ENCODE measurements around the gene CPEB4. TPM values are rescaled to one million over a fixed set of nuclear protein-coding genes. Genes with fewer than 3 reads are reported as not detected.

The CPEB4 gene
- total RNA-seq, 1 experiment from 2014 or later: 27.7 TPM

DNA sequence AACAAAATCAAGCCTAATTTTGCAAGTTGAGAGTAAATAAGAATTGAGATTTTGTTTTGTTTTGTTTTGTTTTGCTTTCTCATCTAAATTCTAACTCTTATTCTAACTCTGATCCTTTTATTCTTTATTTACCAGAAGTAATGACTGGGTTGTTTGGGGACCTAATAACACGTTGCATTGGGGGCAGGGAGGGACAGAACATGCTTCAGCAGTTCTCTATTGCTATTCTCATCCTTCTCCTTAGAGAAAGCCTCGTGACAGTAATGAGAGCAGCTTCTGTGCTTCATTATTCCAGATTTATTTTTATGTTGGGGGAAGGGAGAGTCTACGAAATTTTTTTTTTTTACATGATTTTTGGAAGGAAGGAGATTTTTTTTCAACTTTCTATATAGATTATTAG lies 21.1 kb downstream of the CPEB4 start:
- POLR2A ChIA-PET: no interaction called here
- no peaks in the 10 kb centered on the region for H3K27me3 ChIP-seq (ENCODE audit: control insufficient read depth, insufficient read depth, low read length)
- DNase-seq (ENCODE audit: low read depth, low spot score) (no peak), ATAC-seq (no peak)
- H3K4me3 ChIP-seq (ENCODE audit: low read depth in 2 of 2, low read length in 2 of 2): no peak overlapping the region
- no peaks in the 10 kb centered on the region for H3K9me3 ChIP-seq (ENCODE audit: control insufficient read depth, insufficient read depth, low read depth, low read length)
- intact Hi-C loops (cut with micrococcal nuclease; ENCODE audit: unreplicated experiment): no loop called here
- no TSS peak for BruUV-seq (replicated peaks)
- H3K27ac ChIP-seq (ENCODE audit: low read length): no peak overlapping the region
- H3K4me1 ChIP-seq (ENCODE audit: control insufficient read depth, insufficient read depth, low read length): no peaks in the 10 kb centered on the region
- in situ Hi-C loops (cut with HindIII; ENCODE audit: low pct_unique_long_range_greater_than_20kb, low sequenced_read_pairs): no loop called here
- no peaks in the 10 kb centered on the region for H3K36me3 ChIP-seq (ENCODE audit: control insufficient read depth, insufficient read depth, low read length)
- CTCF ChIA-PET: no interaction called here
- TF ChIP-seq, protein P1, sequence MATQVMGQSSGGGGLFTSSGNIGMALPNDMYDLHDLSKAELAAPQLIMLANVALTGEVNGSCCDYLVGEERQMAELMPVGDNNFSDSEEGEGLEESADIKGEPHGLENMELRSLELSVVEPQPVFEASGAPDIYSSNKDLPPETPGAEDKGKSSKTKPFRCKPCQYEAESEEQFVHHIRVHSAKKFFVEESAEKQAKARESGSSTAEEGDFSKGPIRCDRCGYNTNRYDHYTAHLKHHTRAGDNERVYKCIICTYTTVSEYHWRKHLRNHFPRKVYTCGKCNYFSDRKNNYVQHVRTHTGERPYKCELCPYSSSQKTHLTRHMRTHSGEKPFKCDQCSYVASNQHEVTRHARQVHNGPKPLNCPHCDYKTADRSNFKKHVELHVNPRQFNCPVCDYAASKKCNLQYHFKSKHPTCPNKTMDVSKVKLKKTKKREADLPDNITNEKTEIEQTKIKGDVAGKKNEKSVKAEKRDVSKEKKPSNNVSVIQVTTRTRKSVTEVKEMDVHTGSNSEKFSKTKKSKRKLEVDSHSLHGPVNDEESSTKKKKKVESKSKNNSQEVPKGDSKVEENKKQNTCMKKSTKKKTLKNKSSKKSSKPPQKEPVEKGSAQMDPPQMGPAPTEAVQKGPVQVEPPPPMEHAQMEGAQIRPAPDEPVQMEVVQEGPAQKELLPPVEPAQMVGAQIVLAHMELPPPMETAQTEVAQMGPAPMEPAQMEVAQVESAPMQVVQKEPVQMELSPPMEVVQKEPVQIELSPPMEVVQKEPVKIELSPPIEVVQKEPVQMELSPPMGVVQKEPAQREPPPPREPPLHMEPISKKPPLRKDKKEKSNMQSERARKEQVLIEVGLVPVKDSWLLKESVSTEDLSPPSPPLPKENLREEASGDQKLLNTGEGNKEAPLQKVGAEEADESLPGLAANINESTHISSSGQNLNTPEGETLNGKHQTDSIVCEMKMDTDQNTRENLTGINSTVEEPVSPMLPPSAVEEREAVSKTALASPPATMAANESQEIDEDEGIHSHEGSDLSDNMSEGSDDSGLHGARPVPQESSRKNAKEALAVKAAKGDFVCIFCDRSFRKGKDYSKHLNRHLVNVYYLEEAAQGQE (IDR thresholded peaks at IDR 0.05; ENCODE audit: insufficient read depth in 1 of 2, low read depth in 2 of 2, low read length in 1 of 2): no peak
- TF ChIP-seq SIN3A (IDR thresholded peaks at IDR 0.05; ENCODE audit: borderline replicate concordance, insufficient read depth, low read depth, low read length) (no peak), TCF7L2 (IDR thresholded peaks at IDR 0.05; ENCODE audit: low read depth, low read length) (no peak), POLR2AphosphoS5 (IDR thresholded peaks at IDR 0.05; ENCODE audit: low read depth, low read length) (no peak)
- TF ChIP-seq, protein P2, sequence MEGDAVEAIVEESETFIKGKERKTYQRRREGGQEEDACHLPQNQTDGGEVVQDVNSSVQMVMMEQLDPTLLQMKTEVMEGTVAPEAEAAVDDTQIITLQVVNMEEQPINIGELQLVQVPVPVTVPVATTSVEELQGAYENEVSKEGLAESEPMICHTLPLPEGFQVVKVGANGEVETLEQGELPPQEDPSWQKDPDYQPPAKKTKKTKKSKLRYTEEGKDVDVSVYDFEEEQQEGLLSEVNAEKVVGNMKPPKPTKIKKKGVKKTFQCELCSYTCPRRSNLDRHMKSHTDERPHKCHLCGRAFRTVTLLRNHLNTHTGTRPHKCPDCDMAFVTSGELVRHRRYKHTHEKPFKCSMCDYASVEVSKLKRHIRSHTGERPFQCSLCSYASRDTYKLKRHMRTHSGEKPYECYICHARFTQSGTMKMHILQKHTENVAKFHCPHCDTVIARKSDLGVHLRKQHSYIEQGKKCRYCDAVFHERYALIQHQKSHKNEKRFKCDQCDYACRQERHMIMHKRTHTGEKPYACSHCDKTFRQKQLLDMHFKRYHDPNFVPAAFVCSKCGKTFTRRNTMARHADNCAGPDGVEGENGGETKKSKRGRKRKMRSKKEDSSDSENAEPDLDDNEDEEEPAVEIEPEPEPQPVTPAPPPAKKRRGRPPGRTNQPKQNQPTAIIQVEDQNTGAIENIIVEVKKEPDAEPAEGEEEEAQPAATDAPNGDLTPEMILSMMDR (IDR thresholded peaks at IDR 0.05): no peak

DNA sequence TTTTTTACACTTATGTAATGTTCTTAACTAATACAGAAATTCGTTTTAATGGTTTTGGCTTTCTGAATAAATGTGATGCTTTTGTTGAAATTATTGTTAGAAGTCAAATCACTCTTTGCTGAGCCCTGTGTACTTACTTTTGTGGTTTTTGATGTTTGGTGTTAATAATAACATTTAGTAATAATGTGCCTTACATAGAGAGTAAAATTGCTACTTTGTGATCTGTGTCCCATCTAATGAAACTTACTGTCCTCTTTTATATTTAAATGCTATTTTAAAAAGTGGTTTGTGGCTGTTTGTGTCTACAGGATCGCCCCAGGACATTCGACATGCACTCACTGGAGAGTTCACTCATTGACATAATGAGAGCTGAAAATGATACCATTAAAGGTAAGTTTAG lies 22.1 kb downstream of the CPEB4 start:
- Histone ChIP-seq H3K27ac (ENCODE audit: low read length) (no peak overlapping the region), H3K4me1 (ENCODE audit: control insufficient read depth, insufficient read depth, low read length) (no peaks in the 10 kb centered on the region), H3K27me3 (ENCODE audit: control insufficient read depth, insufficient read depth, low read length) (no peaks in the 10 kb centered on the region), H3K4me3 (ENCODE audit: low read depth in 2 of 2, low read length in 2 of 2) (no peak overlapping the region), H3K9me3 (ENCODE audit: control insufficient read depth, insufficient read depth, low read depth, low read length) (no peaks in the 10 kb centered on the region), H3K36me3 (ENCODE audit: control insufficient read depth, insufficient read depth, low read length) (no peaks in the 10 kb centered on the region)
- ChIA-PET POLR2A (interaction anchor here (0.7 kb wide), 1 partner anchor 22 kb away, joined by 3 read pairs; the partner anchor contains the start of gene CPEB4), CTCF (no interaction called here)
- no peak for DNase-seq (ENCODE audit: low read depth, low spot score)
- no peak for TF ChIP-seq TCF7L2 (IDR thresholded peaks at IDR 0.05; ENCODE audit: low read depth, low read length)
- TF ChIP-seq, protein P2 (IDR thresholded peaks at IDR 0.05): no peak
- TF ChIP-seq, protein P1 (IDR thresholded peaks at IDR 0.05; ENCODE audit: insufficient read depth in 1 of 2, low read depth in 2 of 2, low read length in 1 of 2): no peak
- TF ChIP-seq SIN3A (IDR thresholded peaks at IDR 0.05; ENCODE audit: borderline replicate concordance, insufficient read depth, low read depth, low read length): no peak
- TF ChIP-seq POLR2AphosphoS5 (IDR thresholded peaks at IDR 0.05; ENCODE audit: low read depth, low read length): no peak
- ATAC-seq: no peak
- BruUV-seq (replicated peaks): no TSS peak
- intact Hi-C loops (cut with micrococcal nuclease; ENCODE audit: unreplicated experiment) (no loop called here), in situ Hi-C loops (cut with HindIII; ENCODE audit: low pct_unique_long_range_greater_than_20kb, low sequenced_read_pairs) (no loop called here)

All from Panc1 (cell line).